MM.1S (cell line): ENCODE results near the gene ADARB1.

Experiments
- DNase-seq: peaks from one replicate; pipeline ENCODE4 v3.0.0-alpha.2; 2015
- H2AFZ ChIP-seq: fragments of 300-600 bp; sonication (generic); 2 replicates; pipeline ENCODE4 v1.6.0; 2016; ENCODE audit warnings: antibody characterized with exemption, low read length
- H3F3A ChIP-seq: fragments of 300-600 bp; sonication (generic); 2 replicates; pipeline ENCODE4 v1.6.1; 2016; ENCODE audit warnings: mild to moderate bottlenecking, antibody characterized with exemption, low read length, moderate library complexity, mixed read lengths; ENCODE audit not compliant: insufficient read depth
- H3K27ac ChIP-seq: fragments of 300-600 bp; sonication (generic); 2 replicates; pipeline ENCODE4 v1.5.1; 2016; ENCODE audit warnings: mild to moderate bottlenecking, low read length
- H3K27me3 ChIP-seq: fragments of 300-600 bp; sonication (generic); replicated peaks from 2 replicates; pipeline ENCODE4 v1.6.0; 2016; ENCODE audit warnings: low read length; ENCODE audit not compliant: insufficient read depth
- H3K36me3 ChIP-seq: fragments of 300-600 bp; sonication (generic); replicated peaks from 2 replicates; pipeline ENCODE4 v1.6.1; 2016; ENCODE audit warnings: mild to moderate bottlenecking, low read length, mixed read lengths; ENCODE audit not compliant: insufficient read depth
- H3K4me1 ChIP-seq: fragments of 300-600 bp; sonication (generic); 2 replicates; pipeline ENCODE4 v1.6.1; 2016; ENCODE audit warnings: low read length, mixed read lengths
- H3K4me2 ChIP-seq: fragments of 300-600 bp; sonication (generic); 2 replicates; pipeline ENCODE4 v1.6.0; 2016; ENCODE audit warnings: low read depth, low read length
- H3K4me3 ChIP-seq: fragments of 300-600 bp; sonication (generic); 2 replicates; pipeline ENCODE4 v1.5.1; 2016; ENCODE audit warnings: low read length, mixed read lengths
- H3K79me2 ChIP-seq: fragments of 300-600 bp; sonication (generic); 2 replicates; pipeline ENCODE4 v1.6.1; 2016; ENCODE audit warnings: mixed run types, low read length, mixed read lengths
- H3K9ac ChIP-seq: fragments of 300-600 bp; sonication (generic); 2 replicates; pipeline ENCODE4 v1.6.1; 2016; ENCODE audit warnings: low read length, mixed read lengths
- H3K9me2 ChIP-seq: fragments of 300-600 bp; sonication (generic); replicated peaks from 2 replicates; pipeline ENCODE4 v1.6.1; 2016; ENCODE audit warnings: mild to moderate bottlenecking, low read length, mixed read lengths; ENCODE audit not compliant: insufficient read depth
- H3K9me3 ChIP-seq: fragments of 300-600 bp; sonication (generic); replicated peaks from 2 replicates; pipeline ENCODE4 v1.6.1; 2016; ENCODE audit warnings: mild to moderate bottlenecking, low read length, mixed read lengths; ENCODE audit not compliant: insufficient read depth
- H4K20me1 ChIP-seq: fragments of 300-600 bp; sonication (generic); 2 replicates; pipeline ENCODE4 v1.6.1; 2016; ENCODE audit warnings: mild to moderate bottlenecking, low read length, moderate library complexity, mixed read lengths; ENCODE audit not compliant: insufficient read depth
- EZH2 ChIP-seq: fragments of 300-600 bp; sonication (generic); optimal IDR thresholded peaks from 2 replicates; pipeline ENCODE3; 2017; ENCODE audit warnings: low read depth, mild to moderate bottlenecking, antibody characterized with exemption, low read length, mixed read lengths
- EZH2phosphoT487 ChIP-seq: fragments of 300-600 bp; sonication (generic); IDR thresholded peaks from 2 replicates; pipeline ENCODE4 v1.6.1; 2018; ENCODE audit warnings: antibody characterized with exemption, low read length
- TF ChIP-seq, protein P1 (sequence below): fragments of 300-600 bp; sonication (generic); IDR thresholded peaks from 2 replicates; pipeline ENCODE4 v1.5.1; 2016; ENCODE audit warnings: antibody characterized with exemption, low read length, mixed read lengths

The ADARB1 gene

GRCh38 chr21:45237401-45237800 lies 163.0 kb downstream of the ADARB1 start:
- H3K36me3 ChIP-seq, result no peaks in the 10 kb centered on the region
- peaks cover 100% of the 10 kb centered on the region for H3K27me3 ChIP-seq
- no peak for TF ChIP-seq EZH2
- TF ChIP-seq EZH2phosphoT487, result no peak
- TF ChIP-seq, protein P1, sequence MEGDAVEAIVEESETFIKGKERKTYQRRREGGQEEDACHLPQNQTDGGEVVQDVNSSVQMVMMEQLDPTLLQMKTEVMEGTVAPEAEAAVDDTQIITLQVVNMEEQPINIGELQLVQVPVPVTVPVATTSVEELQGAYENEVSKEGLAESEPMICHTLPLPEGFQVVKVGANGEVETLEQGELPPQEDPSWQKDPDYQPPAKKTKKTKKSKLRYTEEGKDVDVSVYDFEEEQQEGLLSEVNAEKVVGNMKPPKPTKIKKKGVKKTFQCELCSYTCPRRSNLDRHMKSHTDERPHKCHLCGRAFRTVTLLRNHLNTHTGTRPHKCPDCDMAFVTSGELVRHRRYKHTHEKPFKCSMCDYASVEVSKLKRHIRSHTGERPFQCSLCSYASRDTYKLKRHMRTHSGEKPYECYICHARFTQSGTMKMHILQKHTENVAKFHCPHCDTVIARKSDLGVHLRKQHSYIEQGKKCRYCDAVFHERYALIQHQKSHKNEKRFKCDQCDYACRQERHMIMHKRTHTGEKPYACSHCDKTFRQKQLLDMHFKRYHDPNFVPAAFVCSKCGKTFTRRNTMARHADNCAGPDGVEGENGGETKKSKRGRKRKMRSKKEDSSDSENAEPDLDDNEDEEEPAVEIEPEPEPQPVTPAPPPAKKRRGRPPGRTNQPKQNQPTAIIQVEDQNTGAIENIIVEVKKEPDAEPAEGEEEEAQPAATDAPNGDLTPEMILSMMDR, result no peak
- H3K9ac ChIP-seq, result no peak overlapping the region
- no peaks in the 10 kb centered on the region for H4K20me1 ChIP-seq
- no peak overlapping the region for H3K4me2 ChIP-seq
- no peaks in the 10 kb centered on the region for H3K79me2 ChIP-seq
- no peaks in the 10 kb centered on the region for H3K9me2 ChIP-seq
- no peak for DNase-seq
- H2AFZ ChIP-seq, result no peak overlapping the region
- H3K27ac ChIP-seq, result no peak overlapping the region
- H3F3A ChIP-seq, result no peaks in the 10 kb centered on the region
- no peaks in the 10 kb centered on the region for H3K4me1 ChIP-seq
- H3K9me3 ChIP-seq, result no peaks in the 10 kb centered on the region
- H3K4me3 ChIP-seq, result no peak overlapping the region

- Histone ChIP-seq H3K4me1 (no peaks in the 10 kb centered on the region), H3F3A (no peaks in the 10 kb centered on the region), H4K20me1 (no peaks in the 10 kb centered on the region), H3K79me2 (no peaks in the 10 kb centered on the region), H3K36me3 (no peaks in the 10 kb centered on the region), H3K9me3 (no peaks in the 10 kb centered on the region), H3K4me3 (no peak overlapping the region), H3K27me3 (peaks cover 96% of the 10 kb centered on the region), H3K27ac (no peak overlapping the region), H3K9ac (no peak overlapping the region), H3K9me2 (no peaks in the 10 kb centered on the region), H2AFZ (no peak overlapping the region), H3K4me2 (no peak overlapping the region)
- no peak for TF ChIP-seq EZH2phosphoT487
- TF ChIP-seq EZH2, result no peak
- TF ChIP-seq, protein P1, result no peak
- no peak for DNase-seq
These were observed 167.0 kb downstream of the ADARB1 start for GRCh38 chr21:45241357-45241756.

- Histone ChIP-seq H3K79me2 (no peaks in the 10 kb centered on the region), H3K9me3 (no peaks in the 10 kb centered on the region), H3K27ac (no peak overlapping the region), H3K4me1 (no peaks in the 10 kb centered on the region), H3K4me2 (no peak overlapping the region), H2AFZ (no peak overlapping the region), H3K4me3 (no peak overlapping the region), H3F3A (no peaks in the 10 kb centered on the region), H3K9me2 (no peaks in the 10 kb centered on the region), H3K36me3 (no peaks in the 10 kb centered on the region), H3K27me3 (peaks cover 95% of the 10 kb centered on the region), H3K9ac (no peak overlapping the region), H4K20me1 (no peaks in the 10 kb centered on the region)
- no peak for DNase-seq
- TF ChIP-seq EZH2phosphoT487 (no peak), EZH2 (no peak)
- TF ChIP-seq, protein P1, result no peak
These were observed 169.2 kb downstream of the ADARB1 start for GRCh38 chr21:45243603-45244002.
